Measurements from ENCODE around the gene BRD2. TPM values are rescaled to one million over a fixed set of nuclear protein-coding genes. Genes with fewer than 3 reads are reported as not detected.

BRD2 gene
- total RNA-seq, 1 donor, result 191 TPM

DNA sequence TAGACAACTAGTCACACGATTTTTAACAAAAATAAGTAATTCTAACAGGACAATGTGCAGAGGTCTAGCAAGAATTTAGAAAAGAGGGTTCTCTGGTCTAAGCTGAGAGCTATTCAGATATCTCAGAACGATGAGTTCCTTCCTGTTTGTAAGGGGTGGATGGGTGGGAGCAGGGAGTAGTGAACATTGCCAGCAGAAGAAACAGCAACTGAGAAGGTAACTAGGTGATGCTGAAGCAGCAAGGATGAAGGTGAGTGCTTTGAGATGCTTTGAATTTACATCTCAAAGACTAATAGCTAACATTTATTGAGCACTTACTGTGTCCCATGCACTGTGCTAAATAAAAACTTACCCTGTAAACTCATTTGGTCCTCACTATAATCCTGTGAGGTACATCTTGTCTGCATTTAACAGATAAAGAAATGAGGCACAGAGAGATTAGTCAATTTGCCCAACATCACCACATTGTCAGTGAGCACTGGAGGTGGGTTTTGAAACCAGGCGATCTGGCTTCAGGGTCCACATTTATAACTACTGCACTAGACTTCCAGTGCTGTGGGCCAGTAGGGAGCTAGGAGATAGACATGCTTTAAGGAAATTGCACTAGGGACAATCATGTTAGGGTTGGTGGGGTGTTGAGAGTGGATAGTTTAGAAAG, 15.7 kb downstream of the BRD2 start:
- no peak for DNase-seq (ENCODE audit: low read depth in 2 of 3, low spot score in 2 of 3)

DNA sequence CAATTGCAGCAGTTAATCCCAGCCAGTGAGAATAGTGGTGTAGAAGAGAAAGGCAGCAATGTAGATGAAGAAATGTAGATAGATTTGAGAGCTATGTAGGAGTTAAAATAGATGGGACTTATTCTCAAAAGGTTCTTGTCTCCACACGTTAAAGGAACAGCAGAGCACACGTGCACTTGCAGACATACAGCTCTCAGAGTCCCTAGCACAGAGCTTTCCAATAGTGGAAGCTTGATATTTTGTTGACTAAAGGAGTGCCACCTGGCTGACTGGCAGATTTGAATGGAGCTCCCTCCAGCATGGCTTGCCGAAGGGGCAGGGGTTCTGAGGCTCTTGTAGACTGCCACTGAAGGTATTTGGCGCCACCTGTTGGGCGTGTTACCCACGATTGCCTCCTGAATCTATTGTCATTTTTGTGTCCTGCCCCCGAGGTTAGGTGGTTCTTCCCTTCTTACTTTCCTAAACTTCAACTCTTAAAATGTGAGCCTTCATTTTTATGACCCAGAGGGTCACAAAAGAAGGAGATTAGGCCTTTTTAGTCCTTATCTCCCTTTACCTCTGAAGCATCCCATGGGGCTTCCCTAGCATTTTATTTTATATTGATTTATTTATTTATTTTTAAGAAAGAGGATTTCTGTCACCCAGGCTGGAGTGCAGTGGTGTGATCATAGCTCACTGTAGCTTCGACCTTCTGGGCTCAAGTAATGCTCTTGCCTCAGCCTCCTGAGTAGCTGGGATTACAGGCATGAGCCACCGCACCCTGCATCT, 16.4 kb downstream of the BRD2 start:
- peak; percentile 79 to 94 (median 89) for DNase-seq (ENCODE audit: low read depth in 2 of 3, low spot score in 2 of 3)

DNA sequence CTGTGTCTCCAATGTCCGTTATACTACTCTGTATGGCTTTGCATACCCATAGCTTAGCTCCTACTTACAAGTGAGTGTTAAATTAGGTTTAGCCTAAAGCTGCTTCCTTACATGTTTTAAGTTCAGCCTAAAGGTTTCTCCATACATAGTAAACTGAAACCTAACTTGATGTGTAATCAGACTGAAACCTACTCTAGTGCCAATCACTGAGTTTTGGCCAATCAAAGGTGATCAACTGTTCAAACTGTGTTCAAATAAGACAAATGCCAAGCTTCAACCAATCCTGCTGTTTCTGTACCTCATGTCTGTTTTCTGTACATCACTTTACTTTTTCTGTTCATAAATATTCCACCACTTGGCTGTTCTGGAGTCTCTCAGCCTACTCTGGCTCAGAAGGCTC, 21.0 kb downstream of the BRD2 start:
- no peak for DNase-seq (ENCODE audit: low read depth in 2 of 3, low spot score in 2 of 3)

GRCh38 chr6:32991972-32992371, 23.6 kb downstream of the BRD2 start:
- no peak for DNase-seq (ENCODE audit: low read depth in 2 of 3, low spot score in 2 of 3)

DNA sequence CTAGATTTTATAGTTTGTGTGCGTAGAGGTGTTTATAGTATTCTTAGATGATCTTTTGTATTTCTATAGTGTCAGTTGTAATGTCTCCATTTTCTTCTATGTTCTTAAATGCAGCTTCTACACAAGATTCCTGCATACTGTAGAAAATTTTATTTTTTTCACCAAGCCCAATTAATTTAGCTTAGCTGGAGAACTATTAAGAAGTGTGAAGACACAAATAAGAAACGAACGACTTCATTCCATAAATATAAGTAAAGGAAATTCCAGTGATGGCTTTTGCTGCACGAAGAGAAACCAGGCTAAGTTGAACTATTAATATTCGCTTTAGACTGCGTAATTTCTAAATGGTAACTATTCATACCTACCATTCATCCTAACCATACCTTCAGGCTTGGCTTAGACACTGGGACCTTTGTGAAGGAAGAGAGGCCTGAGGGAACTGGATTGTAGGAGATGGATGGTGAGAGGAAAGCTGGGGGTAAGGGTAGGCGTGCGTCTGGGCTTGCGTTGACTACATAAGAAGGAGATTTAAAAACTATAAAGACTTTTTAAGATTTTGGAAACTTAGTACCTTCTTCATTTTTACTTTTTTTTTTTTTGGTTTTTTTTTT, 25.1 kb downstream of the BRD2 start:
- no peak for DNase-seq (ENCODE audit: low read depth in 2 of 3, low spot score in 2 of 3)

DNA sequence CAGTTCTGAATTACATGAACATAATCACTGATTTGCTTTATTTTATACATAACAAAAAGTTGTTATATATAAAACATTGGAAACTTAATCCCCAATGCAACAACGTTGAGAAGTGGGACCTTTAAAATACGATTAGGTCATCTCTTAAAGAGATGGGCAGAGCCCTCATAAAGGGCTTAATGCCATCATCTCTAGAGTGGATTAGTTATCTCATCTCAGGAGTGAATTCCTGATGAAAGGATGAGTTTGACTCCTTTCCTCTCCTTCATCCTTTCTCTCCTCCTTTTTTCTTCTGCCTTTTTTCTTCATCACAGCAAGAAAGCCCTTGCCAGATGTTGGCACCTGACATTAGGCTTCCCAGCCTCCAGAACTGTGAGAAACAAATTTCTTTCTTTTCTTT, 27.1 kb downstream of the BRD2 start:
- DNase-seq (ENCODE audit: low read depth in 2 of 3, low spot score in 2 of 3), result no peak

DNA sequence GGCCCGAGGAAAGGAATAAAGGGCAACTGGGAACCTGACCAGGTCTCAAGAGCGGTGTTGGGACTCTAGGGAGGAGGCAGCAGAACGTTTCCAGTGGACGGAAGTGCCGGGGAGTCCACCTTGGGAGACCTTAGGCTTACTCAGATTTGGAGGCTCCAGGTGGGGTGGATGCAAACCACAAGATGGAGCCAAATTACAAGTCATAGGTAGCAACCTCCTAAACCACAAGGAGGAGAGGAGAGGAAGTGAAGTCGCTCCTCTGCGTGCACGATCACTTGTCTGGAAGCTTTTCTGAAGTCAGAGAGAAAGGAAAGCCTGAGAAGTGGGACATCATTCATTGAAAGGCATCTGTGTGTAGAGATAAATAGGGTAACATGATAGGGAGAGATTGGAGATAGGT, 31.7 kb downstream of the BRD2 start:
- DNase-seq (ENCODE audit: low read depth in 2 of 3, low spot score in 2 of 3), result peak in 2 of 3 donors; percentile 51 to 72

GRCh38 chr6:33001685-33002084, 33.3 kb downstream of the BRD2 start:
- no peak for DNase-seq (ENCODE audit: low read depth in 2 of 3, low spot score in 2 of 3)

DNA sequence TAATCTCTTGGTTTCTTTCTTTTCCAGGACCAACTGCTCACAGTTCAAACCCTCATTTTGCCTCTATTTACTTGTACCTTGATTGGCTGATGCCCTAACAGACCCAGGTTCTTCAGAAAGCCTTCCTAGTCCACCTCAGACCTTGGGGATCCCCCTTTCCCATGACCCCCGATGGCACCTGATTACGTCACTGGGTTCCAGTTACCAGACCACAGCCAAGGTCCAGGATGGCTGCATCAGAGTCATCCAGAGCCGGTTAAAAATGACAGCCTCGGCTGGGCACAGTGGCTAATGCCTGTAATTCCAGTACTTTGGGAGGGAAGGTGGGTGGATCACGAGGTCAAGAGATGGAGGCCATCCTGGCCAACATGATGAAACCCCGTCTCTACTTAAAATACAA, 36.5 kb downstream of the BRD2 start:
- DNase-seq (ENCODE audit: low read depth in 2 of 3, low spot score in 2 of 3), result no peak

DNA sequence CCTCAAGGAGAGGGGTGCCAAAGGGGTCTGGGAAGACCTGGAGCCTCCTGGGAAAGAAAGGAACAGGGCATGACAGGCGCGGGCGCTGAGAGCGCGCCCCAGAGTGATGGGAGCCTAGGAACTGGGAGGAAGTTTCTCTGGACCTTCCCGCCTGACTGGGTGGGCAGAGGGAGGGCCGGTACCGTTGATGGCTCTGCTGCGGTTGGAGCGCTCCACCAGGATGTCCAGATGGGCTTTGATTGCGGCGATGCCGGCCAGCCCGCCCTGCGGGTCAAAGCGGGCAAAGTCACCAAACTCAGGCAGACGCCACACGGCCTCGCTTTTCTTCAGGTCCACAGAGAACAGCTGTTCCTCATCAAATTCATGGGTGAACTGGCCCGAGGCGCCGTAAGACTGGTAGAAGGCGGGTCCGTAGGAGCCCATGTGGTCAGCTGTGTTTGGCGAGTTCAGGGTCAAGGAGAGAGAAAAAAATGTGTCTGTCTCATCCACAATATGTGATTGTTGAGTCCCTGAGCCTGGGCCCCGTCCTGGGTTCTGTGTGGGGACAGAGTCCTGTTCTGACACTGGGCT, 39.5 kb downstream of the BRD2 start:
- DNase-seq (ENCODE audit: low read depth in 2 of 3, low spot score in 2 of 3), result no peak

DNA sequence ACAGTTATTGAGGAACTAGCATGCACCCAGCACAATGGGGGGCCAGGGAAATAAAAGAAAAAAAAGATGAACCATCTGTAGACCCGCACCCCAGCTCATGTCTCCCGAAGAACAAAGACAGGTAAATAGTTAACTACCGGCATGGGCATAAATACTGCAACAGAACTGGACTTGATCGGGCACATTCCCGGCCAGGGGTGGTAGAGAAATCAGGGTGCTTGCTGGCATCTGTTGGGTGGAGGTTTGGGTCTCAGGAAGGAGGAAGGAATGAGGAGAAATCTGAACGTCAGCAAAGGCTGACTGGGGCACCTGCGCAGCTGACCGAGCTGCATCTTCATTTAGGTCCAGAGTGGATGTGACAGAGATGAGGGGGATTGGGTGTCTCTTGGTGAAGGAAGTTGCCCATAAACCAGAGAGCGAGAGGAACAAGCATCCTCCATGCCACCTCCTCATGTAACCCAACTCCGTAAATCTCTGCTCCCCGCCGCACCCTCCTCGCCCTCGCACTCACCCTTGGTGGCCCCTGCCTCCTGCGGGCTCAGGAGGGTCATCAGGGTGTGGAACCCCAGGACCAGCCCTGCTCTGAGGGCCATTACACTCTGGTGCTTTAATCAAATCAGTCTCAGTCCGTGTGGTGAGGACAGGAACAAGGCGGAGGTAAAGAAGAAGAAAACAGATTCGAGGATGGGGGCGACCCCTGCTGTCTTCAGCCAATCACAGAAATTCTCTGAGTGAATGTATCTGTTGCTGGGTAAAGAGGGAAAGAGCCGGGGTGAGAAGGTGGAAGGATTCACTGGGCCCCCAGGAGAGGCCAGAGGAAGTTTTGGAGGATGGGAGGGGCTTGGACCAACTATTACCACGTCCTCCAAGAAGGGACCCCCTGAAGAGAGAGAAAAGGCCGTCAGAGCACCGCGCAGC, 40.8 kb downstream of the BRD2 start, which contains the start of gene HLA-DOA:
Gene HLA-DOA (minus strand): TSS at position 648 of the 918 bp plus-strand sequence.
- DNase-seq (ENCODE audit: low read depth in 2 of 3, low spot score in 2 of 3), result peak in 2 of 3 donors; percentile 60 to 88

GRCh38 chr6:33010356-33010755, 42.0 kb downstream of the BRD2 start:
- DNase-seq (ENCODE audit: low read depth in 2 of 3, low spot score in 2 of 3), result no peak

DNA sequence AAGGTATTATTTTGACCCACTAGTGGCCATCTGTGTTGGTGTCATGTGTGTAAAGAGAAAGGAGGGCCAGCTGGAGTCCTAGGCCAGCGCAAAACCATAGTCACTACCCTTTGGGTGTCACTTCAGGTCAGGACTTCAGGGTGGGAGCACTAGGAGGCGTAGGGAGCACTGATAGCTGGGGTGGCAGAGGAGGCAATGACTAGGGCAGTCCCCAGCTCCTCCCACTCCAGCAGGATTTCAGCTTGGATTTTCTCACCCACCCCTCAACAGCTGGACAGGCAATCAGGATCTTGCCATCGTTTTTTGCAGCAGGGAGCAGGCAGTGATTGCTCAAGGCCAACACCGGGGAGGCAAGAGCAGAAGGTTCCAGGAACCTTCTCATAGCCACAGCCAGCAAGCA, 45.2 kb downstream of the BRD2 start:
- no peak for DNase-seq (ENCODE audit: low read depth in 2 of 3, low spot score in 2 of 3)

DNA sequence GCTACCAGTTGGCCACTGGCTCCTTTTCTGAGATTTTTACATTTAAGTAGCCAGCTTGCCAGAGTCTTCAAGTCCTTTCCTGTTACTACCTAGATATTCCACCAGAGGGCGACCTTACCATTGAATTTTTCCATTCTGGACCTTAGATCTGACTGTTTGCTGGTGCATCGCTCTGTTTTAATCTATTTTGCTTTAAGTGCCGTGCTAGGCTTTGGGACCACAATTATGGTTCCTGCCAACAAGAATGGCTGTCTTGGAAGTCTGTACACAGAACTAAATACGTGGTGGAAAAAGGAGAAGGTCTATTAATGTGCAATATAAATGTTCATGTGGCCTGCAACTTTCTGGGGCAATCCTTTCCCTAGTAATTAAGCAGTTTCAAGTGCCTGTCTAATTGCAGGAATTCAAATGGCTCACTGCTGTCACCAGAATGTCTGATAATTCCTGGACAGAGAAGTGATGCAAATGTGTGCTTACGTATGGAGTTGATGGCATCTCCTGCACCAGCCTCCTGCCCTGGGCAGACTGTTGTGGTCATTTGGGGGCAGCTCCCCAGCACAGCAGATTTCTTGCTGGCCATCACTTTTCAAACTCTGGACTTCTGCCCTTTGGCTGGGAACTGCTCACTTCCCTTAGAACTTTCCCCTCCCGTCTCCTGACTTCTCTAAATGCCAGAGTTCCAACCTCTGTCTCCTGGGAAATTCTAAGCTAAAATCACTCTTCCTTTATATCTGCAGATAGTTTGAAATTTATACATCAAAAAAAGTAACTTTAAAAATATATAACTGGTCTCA, 46.6 kb downstream of the BRD2 start:
- DNase-seq (ENCODE audit: low read depth in 2 of 3, low spot score in 2 of 3), result peak; percentile 53 to 92 (median 78)

DNA sequence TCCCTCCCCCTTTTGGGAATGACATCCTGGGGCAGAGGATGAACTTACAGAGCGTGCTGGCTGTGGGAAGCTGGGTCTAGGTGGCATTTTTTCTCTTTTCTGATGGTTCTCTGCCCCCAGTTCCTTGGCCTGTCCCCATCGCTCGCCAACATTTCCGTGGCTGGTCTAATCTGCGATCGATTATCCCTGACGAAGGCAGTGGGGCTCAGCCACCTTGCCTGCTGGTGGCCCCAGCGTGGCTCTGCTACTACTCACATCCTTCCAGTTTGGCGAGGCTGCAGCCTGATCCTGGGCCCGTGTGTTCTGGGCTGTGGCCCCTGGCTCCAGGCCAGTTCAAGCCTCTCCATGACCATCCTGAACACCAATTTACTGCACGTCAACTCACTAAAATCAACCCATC, 47.4 kb downstream of the BRD2 start:
- no peak for DNase-seq (ENCODE audit: low read depth in 2 of 3, low spot score in 2 of 3)

GRCh38 chr6:33017018-33017417, 48.6 kb downstream of the BRD2 start:
- DNase-seq (ENCODE audit: low read depth in 2 of 3, low spot score in 2 of 3), result no peak

DNA sequence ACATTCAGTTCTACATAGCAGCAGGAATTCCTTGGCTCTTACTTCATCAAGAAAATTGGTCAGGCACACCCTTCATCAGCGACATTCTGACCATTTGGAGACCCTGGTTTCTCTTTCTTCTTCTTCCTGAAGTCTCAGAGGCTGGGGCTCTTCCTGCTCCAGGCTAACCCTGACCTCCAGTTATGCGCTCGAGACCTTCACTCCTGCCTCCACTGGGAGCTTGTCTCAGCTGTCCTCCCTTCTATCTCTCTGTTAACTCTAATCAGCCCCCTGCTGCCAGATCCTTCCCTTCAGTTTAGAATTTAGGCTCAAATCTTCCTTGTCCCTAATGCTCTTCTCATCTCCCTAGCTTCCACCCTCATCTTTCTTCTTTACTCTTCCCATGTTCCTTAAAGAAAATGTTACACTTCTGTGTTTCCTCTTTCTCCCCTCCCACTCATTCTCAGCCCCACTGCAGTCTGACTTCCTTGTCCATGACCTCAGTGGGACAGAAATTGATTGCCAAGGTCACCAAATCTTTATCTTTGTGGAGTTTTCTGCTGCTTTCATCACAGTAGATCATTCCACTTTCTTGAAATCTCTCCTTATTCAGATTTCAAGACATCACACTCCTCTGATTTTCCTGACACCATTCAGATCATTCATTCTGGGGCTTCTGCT, 49.4 kb downstream of the BRD2 start:
- DNase-seq (ENCODE audit: low read depth in 2 of 3, low spot score in 2 of 3), result no peak

DNA sequence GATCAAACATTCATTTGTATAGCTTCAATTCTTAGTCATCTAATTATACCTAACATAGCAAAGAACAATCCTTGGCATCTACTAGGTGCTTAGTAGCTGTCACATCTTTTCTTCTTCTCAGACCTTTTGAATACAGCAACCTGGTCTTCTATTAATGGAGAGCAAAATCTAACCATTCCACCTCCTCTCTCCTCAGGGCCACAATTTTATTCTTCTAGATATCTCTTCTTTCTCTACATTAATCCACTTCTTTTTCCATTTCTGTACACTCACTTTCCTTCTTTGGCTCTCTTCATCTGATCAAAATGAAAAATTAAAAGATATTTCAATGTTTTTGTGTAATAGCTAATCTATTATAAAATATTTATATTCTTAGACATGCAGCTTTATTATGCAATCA, 50.0 kb downstream of the BRD2 start:
- no peak for DNase-seq (ENCODE audit: low read depth in 2 of 3, low spot score in 2 of 3)

DNA sequence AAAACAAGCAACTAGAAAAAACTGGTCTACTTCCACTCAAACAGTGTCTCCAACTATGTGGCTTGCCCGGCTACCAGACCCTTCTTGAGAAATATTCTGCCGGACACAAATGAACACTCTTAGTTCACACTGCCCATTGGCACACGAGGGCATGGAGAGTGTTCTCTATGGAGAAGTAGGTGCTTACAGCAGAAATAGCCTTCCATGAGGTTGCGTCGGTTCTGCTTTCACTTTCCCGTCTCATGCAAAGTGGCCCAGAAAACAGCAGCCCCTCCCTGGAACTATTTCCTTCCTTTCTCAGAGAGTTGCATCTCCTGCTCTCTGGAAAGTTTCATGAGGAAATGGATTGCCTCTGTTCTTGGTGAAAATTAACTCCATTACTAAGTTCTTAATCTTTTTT, 50.5 kb downstream of the BRD2 start:
- peak in 2 of 3 donors; percentile 70 to 89 for DNase-seq (ENCODE audit: low read depth in 2 of 3, low spot score in 2 of 3)
